Neural cell (in vitro differentiated cells): ENCODE data around the gene KLF18. TPM values are rescaled to one million over a fixed set of nuclear protein-coding genes. Genes with fewer than 3 reads are reported as not detected.

Experiments
- H2AFZ ChIP-seq: fragments of 200-600, 300-800 bp; sonication (generic), shearing (Covaris generic); 2 replicates; pipeline ENCODE4 v1.6.0; 2014; ENCODE audit warnings: low read depth, mild to moderate bottlenecking, antibody characterized with exemption, low read length, moderate library complexity
- H3F3A ChIP-seq: fragments of 200-600 bp; shearing (Covaris generic); 2 replicates; pipeline ENCODE4 v1.6.1; 2016; ENCODE audit warnings: mild to moderate bottlenecking, moderate library complexity, mixed read lengths, antibody characterized with exemption, low read length; ENCODE audit not compliant: insufficient read depth, poor library complexity, severe bottlenecking
- H3K27ac ChIP-seq: fragments of 200-600, 300-800 bp; sonication (generic), shearing (Covaris generic); 2 replicates; pipeline ENCODE4 v1.5.1; 2014; ENCODE audit warnings: mild to moderate bottlenecking, low read length, moderate library complexity
- H3K27me3 ChIP-seq: fragments of 300-800, 200-600 bp; sonication (generic), shearing (Covaris generic); 2 replicates; pipeline ENCODE4 v1.6.0; 2014; ENCODE audit warnings: mild to moderate bottlenecking, low read depth, low read length, moderate library complexity; ENCODE audit not compliant: insufficient read depth
- H3K36me3 ChIP-seq: fragments of 300-800, 200-600 bp; sonication (generic), shearing (Covaris generic); 2 replicates; pipeline ENCODE4 v1.5.1; 2014; ENCODE audit warnings: mild to moderate bottlenecking, antibody characterized with exemption, low read length, moderate library complexity; ENCODE audit not compliant: insufficient read depth
- H3K4me2 ChIP-seq: fragments of 300-800, 200-600 bp; sonication (generic), shearing (Covaris generic); 2 replicates; pipeline ENCODE4 v1.6.0; 2014; ENCODE audit warnings: mild to moderate bottlenecking, low read length
- H3K4me3 ChIP-seq: fragments of 300-800, 200-600 bp; sonication (generic), shearing (Covaris generic); 2 replicates; pipeline ENCODE4 v1.5.1; 2014; ENCODE audit warnings: mild to moderate bottlenecking, low read length, moderate library complexity
- H3K79me2 ChIP-seq: fragments of 200-600 bp; shearing (Covaris generic); replicated peaks from 2 replicates; pipeline ENCODE4 v1.6.0; 2014; ENCODE audit warnings: mild to moderate bottlenecking, low read length, moderate library complexity; ENCODE audit not compliant: insufficient read depth
- H3K9ac ChIP-seq: fragments of 300-800, 200-600 bp; sonication (generic), shearing (Covaris generic); 2 replicates; pipeline ENCODE4 v1.6.1; 2016; ENCODE audit warnings: mild to moderate bottlenecking, low read length, mixed read lengths
- H3K9me2 ChIP-seq: fragments of 200-600 bp; shearing (Covaris generic); 2 replicates; pipeline ENCODE4 v1.6.1; 2016; ENCODE audit warnings: mild to moderate bottlenecking, low read length, mixed read lengths; ENCODE audit not compliant: insufficient read depth
- H3K9me3 ChIP-seq: fragments of 200-600, 300-800 bp; sonication (generic), shearing (Covaris generic); 2 replicates; pipeline ENCODE4 v1.6.1; 2016; ENCODE audit warnings: mild to moderate bottlenecking, mixed run types, low read length, moderate library complexity, mixed read lengths
- H4K20me1 ChIP-seq: fragments of 200-600 bp; shearing (Covaris generic); 2 replicates; pipeline ENCODE4 v1.6.1; 2016; ENCODE audit warnings: mild to moderate bottlenecking, mixed run types; ENCODE audit not compliant: insufficient read depth
- EP300 ChIP-seq: fragments of 450-650 bp; conservative IDR thresholded peaks from 2 replicates; pipeline ENCODE4 v1.6.1; 2014; ENCODE audit warnings: antibody characterized with exemption, mild to moderate bottlenecking, moderate library complexity; ENCODE audit not compliant: poor library complexity, severe bottlenecking
- EZH2 ChIP-seq: fragments of 200-600, 300-800 bp; shearing (Covaris generic), sonication (generic); IDR thresholded peaks from 2 replicates; pipeline ENCODE4 v1.6.1; 2014; ENCODE audit warnings: antibody characterized with exemption, low read length, borderline replicate concordance, mild to moderate bottlenecking; ENCODE audit not compliant: insufficient read depth, poor library complexity, severe bottlenecking
- MXI1 ChIP-seq: fragments of 450-650 bp; conservative IDR thresholded peaks from 2 replicates; pipeline ENCODE4 v1.6.1; 2014; ENCODE audit warnings: antibody characterized with exemption, mild to moderate bottlenecking; ENCODE audit not compliant: poor library complexity, severe bottlenecking
- POLR2AphosphoS5 ChIP-seq: IDR thresholded peaks from 2 replicates; pipeline ENCODE4 v1.6.1; 2012
- RAD21 ChIP-seq: fragments of 450-650 bp; conservative IDR thresholded peaks from 2 replicates; pipeline ENCODE4 v1.6.1; 2014; ENCODE audit warnings: antibody characterized with exemption, mild to moderate bottlenecking, moderate library complexity
- REST ChIP-seq: IDR thresholded peaks from 2 replicates; pipeline ENCODE4 v1.6.1; 2012; ENCODE audit warnings: borderline replicate concordance
- SMC3 ChIP-seq: fragments of 450-650 bp; conservative IDR thresholded peaks from 2 replicates; pipeline ENCODE4 v1.6.1; 2014; ENCODE audit warnings: antibody characterized with exemption, mild to moderate bottlenecking, moderate library complexity; ENCODE audit not compliant: poor library complexity
- TAF1 ChIP-seq: IDR thresholded peaks from 2 replicates; pipeline ENCODE4 v1.6.1; 2012; ENCODE audit warnings: low read depth
- polyA plus RNA-seq: library from polyadenylated mRNA; depleted of rRNA; stranded (reverse); fragments of >200 nt; gene quantifications from 2 replicates; pipeline ENCODE4 v1.2.3, GENCODE V29; 2014
- TF ChIP-seq, protein P1 (sequence below): fragments of 450-650 bp; IDR thresholded peaks from 2 replicates; pipeline ENCODE4 v1.5.1; 2014; ENCODE audit warnings: antibody characterized with exemption, mild to moderate bottlenecking, moderate library complexity; ENCODE audit not compliant: poor library complexity, severe bottlenecking

The KLF18 gene
- polyA plus RNA-seq, 1 donor from 2014 or later = not detected

- H3K9ac ChIP-seq = no peak overlapping the region
- H3K4me3 ChIP-seq = no peak overlapping the region
- H3K79me2 ChIP-seq = no peaks in the 10 kb centered on the region
These were observed 28.3 kb downstream of the KLF18 start for GRCh38 chr1:44113095-44113609.

GRCh38 chr1:44112486-44112885 is 28.9 kb downstream of the KLF18 start:
- TF ChIP-seq MXI1 (no peak), EZH2 (no peak), RAD21 (no peak), REST (no peak), EP300 (no peak), TAF1 (no peak), POLR2AphosphoS5 (no peak), SMC3 (no peak)
- TF ChIP-seq, protein P1, sequence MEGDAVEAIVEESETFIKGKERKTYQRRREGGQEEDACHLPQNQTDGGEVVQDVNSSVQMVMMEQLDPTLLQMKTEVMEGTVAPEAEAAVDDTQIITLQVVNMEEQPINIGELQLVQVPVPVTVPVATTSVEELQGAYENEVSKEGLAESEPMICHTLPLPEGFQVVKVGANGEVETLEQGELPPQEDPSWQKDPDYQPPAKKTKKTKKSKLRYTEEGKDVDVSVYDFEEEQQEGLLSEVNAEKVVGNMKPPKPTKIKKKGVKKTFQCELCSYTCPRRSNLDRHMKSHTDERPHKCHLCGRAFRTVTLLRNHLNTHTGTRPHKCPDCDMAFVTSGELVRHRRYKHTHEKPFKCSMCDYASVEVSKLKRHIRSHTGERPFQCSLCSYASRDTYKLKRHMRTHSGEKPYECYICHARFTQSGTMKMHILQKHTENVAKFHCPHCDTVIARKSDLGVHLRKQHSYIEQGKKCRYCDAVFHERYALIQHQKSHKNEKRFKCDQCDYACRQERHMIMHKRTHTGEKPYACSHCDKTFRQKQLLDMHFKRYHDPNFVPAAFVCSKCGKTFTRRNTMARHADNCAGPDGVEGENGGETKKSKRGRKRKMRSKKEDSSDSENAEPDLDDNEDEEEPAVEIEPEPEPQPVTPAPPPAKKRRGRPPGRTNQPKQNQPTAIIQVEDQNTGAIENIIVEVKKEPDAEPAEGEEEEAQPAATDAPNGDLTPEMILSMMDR = no peak
- Histone ChIP-seq H3K4me3 (no peak overlapping the region), H3K27me3 (no peaks in the 10 kb centered on the region), H4K20me1 (no peaks in the 10 kb centered on the region), H3K79me2 (no peaks in the 10 kb centered on the region), H3F3A (no peaks in the 10 kb centered on the region), H3K9me3 (no peaks in the 10 kb centered on the region), H3K4me2 (no peak overlapping the region), H3K9me2 (no peaks in the 10 kb centered on the region), H2AFZ (no peak overlapping the region), H3K9ac (no peak overlapping the region), H3K36me3 (no peaks in the 10 kb centered on the region), H3K27ac (no peak overlapping the region)

More at GRCh38 chr1:44113095-44113609, 28.3 kb downstream of the KLF18 start:
- no peaks in the 10 kb centered on the region for H3K9me3 ChIP-seq
- H2AFZ ChIP-seq = no peak overlapping the region
- no peak for TF ChIP-seq REST
- H3K27me3 ChIP-seq = no peaks in the 10 kb centered on the region
- H3F3A ChIP-seq = no peaks in the 10 kb centered on the region
- H4K20me1 ChIP-seq = no peaks in the 10 kb centered on the region
- no peaks in the 10 kb centered on the region for H3K36me3 ChIP-seq
- H3K9me2 ChIP-seq = no peaks in the 10 kb centered on the region
- H3K27ac ChIP-seq = no peak overlapping the region
- no peak overlapping the region for H3K4me2 ChIP-seq
